Prostate gland (tissue), 2 donors: ENCODE data around the gene KCNH3.

Experiments used
- CTCF ChIP-seq, 4 experiments: fragments of 200-600 bp in 2 of 4; fragments of 450-650 bp in 2 of 4; sonication (generic) in 2 of 4; IDR thresholded peaks; 1 replicate in 3 of 4; 2 replicates in 1 of 4; pipeline ENCODE4 v1.5.1; 2016 to 2019; ENCODE audit warnings: antibody characterized with exemption in 4 of 4, mild to moderate bottlenecking in 2 of 4, moderate library complexity in 2 of 4
- POLR2AphosphoS5 ChIP-seq: sonication (generic); formaldehyde crosslinking; IDR thresholded peaks from one replicate; pipeline ENCODE4 v1.6.1; 2017; ENCODE audit warnings: antibody characterized with exemption

DNA sequence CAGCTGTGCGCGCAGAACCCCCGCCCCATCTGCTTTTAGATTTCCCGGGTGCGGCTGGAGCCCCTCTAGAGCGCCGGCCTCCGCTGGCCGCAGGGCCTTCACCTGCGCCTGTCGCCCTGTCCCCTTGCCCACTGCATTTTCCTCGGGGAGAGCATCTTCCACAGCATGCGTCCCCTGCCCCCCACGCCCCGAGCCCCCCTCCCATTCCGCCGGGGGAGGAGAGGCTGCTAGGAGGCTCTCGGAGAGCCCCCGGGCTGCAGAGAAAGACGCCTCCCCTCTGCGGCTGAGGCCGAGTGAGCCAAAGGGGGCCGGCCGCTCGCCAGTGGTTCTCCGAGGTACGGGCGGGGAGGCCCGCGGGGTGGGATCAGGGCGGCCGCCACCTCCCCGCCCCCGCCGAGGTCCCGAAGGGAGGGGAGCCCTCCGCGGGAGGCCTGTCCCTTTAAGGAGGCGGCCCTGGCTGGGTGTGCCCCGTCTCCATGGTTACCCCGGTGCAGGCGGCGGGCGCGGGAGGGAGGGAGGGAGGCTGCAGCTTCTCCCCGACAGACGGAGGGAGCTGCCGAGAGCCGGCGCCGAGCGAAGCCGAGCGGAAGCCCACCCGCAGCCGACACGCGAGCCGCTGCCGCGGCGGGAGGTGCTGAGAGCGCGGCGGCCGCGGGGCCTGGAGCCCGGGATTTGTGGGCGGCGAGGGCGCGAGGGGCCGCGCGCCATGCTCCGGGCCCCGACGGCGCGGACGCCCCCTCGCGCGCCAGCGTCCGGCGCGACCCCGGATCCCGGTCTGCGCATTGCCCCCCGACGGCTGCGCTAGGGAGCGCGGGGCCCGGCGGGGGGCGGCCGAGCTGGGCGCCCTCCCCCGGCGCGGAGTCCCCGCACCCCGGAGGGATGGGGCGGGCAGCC is at the start of gene KCNH3:
- TF ChIP-seq POLR2AphosphoS5 (no peak), CTCF (IDR thresholded peaks at IDR 0.05) (no peak)
